ENCODE data around the gene CGB3.

The CGB3 gene

DNA sequence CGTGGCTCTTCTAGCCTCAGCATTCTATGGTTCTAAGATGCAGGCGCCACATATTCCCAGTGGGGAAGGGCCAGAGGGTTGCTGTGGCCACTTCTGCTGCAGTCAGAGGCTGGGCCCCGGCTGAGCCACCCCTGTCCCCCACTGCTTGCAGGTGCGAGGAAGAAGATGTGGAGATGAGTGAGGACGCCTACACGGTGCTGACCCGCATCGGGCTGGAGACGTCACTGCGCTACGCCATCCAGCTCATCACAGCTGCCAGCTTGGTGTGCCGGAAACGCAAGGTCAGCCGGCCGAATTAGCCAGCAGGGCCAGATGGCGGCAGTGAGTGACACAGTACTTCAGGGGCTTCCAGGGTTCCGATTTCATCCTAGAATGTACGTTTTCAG is 9.3 kb downstream of the CGB3 start:
- no peak for DNase-seq

DNA sequence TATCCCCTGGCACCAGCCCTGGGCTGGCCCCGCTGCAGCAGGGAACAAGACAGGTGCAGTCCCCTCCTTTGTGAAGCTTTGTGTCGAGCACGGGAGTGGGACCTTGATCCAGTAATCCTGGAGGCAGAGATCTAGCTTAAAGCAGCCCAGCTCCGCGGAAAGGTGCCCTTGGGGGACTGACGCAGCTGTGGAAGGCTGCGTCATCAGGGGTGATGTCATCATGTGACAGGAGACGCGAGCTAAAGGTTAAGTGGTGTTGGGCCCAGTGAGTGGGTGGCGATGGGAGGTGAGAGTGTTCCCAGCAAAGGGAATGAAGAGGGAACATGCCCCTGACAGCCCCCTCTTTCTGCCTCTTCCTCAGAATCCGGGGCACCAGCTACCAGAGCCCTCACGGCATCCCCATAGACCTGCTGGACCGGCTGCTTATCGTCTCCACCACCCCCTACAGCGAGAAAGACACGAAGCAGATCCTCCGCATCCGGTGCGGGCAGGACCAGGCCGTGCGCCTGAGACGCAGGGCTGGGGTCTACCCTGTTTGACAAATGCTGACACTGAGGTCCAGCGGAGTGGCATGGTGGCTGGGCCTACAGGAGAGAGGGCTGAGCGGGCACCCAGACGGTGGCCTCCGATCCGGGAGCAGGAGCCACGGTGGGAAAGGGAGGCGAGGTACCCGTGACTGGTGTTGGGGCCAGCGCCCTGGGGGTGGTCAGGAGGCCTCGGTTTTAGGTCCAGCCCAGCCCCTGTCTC is 9.8 kb downstream of the CGB3 start:
- no peak for DNase-seq

DNA sequence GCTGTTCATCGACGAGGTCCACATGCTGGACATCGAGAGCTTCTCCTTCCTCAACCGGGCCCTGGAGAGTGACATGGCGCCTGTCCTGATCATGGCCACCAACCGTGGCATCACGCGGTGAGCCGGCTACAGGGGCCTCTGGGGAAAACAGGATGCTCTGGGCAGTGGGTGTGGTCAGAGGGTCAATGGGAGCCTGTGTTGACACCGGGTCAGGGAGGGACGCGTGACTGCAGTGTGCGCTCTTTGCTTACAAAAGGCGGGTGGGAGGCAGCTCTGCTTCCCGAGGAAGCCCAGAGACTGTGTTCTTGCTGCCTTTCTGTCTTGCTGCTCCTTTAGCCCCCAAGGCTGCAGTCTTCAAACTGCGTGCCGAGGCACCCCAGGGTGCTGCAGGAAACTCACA is 12.9 kb downstream of the CGB3 start:
- DNase-seq, result no peak

DNA sequence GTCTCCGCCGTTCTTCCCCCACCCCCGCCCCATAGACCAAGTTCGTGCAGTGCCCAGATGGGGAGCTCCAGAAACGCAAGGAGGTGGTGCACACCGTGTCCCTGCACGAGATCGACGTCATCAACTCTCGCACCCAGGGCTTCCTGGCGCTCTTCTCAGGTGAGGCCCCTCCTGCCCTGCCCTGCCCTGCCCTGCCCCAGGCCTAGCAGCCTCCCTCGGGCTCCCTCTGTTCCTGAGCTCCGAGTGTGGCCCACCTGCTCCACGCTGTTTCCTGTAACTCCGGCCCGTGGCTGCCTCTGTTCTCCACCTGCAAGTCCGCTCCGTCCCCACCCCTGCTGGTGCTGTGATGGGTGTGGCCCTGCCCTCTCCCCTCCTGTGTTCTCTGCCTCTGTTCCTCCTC is 13.7 kb downstream of the CGB3 start:
- no peak for DNase-seq

DNA sequence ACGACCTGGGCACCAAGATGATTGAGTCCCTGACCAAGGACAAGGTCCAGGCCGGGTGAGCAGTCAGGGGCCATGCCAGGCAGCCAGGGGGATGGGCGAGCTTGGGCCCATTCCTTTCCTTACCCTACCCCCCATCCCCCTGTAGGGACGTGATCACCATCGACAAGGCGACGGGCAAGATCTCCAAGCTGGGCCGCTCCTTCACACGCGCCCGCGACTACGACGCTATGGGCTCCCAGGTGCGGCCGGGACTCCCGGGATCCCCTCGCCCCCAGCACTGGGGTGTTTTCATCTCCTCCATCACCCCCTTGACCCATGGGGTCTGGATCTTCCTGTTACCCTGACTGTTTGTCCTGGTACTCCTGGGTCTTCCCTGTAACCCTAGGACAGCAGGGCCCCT is 14.3 kb downstream of the CGB3 start:
- DNase-seq, result no peak

DNA sequence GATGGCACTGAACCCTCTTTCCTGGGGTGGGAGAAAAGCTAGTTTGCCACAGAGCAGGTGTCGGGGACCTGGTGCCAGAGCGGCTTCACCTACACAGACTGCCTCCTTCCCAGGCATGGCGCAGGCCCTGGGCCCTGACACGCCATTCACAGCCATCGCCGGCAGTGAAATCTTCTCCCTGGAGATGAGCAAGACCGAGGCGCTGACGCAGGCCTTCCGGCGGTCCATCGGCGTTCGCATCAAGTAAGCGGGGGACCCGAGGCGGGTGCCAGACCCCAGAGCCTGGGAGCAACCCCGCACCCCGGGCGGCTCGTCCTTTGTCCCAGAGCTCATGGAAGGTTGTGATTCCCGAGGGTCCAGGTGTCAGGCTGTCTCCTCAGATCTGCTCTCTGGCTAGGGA is 17.2 kb downstream of the CGB3 start:
- no peak for DNase-seq

DNA sequence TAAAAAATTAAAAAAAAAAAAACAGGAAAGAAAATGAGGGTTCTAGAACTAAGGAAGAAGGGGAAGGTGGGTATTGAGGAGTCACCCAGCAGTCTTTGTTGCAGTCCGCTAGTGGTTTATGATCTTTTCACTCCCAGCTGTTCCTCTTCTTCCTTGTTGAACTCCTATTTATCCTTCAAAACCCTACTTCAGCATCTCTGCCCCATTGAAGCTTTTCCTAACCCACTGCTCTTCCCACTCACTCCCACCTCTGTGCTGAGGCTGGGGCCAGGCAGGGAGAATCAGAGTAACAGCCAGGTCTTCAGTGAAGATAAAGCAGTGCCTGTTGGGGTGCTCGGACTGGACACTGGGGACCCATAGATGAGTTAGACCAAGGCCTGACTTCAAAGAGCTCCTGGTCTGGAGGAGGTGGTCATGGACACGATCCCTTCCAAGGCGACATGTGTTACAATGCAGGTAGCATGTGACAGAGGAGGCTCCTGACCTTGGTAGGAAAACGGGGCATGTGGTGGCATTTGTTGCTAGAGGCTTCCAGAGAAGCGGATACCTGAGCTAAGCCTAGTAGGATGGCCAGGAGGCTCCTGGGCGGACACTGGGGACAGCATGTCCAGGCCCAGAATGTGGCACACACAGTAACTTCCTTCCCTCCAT is 19.0 kb downstream of the CGB3 start:
- no peak for DNase-seq

DNA sequence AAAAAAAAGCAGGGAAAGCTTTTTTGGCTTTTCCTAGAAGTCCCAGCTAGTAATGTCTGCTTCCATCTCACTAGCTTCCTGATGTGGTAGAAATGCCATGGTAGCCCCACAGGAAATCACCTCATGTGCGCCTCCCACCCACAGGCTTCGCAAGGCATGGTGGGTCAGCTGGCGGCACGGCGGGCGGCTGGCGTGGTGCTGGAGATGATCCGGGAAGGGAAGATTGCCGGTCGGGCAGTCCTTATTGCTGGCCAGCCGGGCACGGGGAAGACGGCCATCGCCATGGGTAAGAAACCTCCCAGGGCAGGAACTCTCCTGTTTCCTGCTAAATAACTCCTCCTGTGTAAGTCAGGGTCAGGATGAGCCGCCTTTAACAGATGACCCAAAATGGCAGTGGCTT is 20.0 kb downstream of the CGB3 start:
- DNase-seq, result no peak

DNA sequence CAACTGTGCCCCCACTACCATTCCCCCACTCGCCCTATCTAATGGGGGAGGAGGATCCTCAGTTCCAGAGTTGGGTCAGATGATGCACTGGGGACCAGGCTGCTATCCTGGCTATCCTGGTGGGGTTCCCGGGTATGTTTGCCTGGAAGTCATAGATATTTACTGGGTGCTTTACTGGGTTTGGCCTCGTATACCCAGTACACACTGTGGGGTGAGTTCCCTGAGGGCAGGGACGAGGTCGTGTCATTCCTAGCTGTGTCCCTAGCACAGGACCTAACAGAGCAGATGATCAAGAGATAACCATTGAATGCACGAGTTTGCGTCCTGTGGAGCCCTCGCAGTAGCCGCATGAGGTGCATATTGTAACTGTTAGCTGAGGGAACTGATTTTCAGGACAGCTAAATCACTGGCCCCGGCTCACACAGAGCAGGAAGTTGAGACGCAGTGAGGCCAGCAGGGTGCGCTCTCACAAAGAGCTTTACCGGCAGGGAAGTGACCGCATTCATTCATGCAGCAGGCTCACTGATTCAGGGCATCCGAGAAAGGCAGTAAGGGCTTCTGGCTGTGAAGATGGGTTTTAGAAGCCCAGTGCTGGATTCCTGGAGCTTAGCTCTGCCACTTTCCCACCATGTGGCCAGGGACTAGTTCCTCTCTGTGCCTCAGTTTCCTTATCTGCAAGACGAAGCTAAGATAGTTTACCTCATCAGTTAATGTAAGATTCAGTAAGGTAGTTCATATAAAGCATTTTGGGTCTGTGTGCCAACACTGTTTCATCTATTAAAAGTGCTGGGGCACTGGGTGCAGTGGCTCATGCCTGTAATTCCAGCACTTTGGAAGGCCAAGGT is 24.4 kb downstream of the CGB3 start:
- DNase-seq, result peak; percentile 71 to 76

DNA sequence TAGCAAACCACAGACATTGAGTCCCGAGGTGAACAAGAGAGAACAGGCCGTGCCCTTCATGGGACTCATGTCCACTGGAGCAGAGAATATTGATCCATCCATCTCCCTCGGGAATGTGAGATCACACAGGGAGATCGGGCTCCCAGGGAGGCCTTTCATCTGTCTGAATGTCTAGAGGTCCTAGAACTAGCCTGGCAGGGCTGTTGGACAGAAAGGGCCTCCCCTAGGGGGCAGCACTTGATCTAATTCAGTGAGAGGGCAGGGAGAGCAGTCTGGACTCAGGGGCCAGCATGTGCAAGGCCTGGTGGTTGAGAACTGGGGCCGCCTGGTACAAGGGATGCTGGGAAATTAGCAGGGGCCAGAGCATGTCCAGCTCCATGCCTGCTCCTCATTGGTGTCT is 26.2 kb downstream of the CGB3 start:
- peak; percentile 69 to 70 for DNase-seq

DNA sequence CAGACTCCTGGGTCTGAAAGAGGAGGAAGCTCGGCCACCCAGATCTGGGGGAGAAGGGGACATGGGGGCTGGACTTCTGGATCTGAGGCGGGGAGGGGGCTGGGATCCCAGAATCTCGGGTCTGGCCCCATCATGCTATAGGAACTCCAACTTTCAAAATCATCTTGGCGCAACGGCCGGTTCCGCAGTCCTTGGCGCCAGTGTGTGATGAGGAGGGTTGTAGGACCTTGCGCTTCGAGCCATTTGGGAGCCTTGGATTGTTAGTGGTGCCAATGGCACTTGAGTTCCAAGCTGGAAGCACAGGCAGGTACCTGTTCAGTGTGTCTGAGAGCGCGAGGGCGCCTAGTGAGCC is 30.1 kb downstream of the CGB3 start:
- DNase-seq, result no peak

DNA sequence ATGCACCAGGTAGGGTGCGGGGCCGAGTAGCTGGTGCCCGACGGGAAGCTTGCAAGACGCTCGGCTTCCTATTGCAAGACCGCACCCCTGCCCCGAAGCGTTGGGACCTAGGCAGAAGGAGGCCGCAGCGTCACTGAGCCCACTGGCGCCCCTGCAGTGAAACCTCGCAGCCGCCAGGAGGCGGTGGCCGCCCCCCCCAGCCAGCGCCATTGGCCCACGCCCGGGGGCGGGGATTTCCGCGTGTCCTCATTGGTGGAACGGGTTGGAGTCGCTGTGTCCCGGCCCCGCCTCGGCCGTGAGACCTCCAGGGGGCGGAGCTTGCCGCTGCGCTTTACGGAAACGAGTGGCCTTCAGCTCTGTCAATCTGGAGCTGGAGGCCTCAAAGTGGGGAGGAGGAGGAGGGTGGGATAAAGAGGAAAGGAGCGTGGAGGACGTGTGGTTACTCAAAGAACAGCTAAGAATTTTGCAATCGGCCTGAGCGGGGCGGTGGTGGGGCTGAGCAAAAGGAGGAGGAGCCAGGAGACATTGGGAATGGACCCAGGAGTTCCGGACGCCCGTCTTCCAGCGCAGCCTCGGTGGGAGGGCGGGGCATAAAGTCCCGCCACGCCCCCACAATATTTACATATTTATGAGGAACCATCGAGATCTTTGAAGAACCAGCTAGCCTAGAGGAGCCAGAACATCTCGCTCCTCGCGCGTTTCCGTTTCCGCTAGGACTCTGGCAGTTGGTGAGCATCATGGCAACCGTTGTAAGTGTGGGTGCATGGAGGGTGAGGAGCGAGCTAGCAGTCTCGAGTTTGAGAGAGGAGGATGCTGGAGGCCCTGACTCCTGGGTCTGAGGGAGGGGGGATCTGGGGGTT is 30.7 kb downstream of the CGB3 start, which contains the start of the genes GYS1 and RUVBL2:
Gene GYS1, minus strand, starts transcription at position 135 of the 860 bp plus-strand sequence. CDS start 197 bp downstream, outside the sequence.
Gene RUVBL2, plus strand, starts transcription at position 713 of the 860 bp plus-strand sequence. Its CDS starts 25 bp downstream, at position 738.
- peak; percentile 100 for DNase-seq

DNA sequence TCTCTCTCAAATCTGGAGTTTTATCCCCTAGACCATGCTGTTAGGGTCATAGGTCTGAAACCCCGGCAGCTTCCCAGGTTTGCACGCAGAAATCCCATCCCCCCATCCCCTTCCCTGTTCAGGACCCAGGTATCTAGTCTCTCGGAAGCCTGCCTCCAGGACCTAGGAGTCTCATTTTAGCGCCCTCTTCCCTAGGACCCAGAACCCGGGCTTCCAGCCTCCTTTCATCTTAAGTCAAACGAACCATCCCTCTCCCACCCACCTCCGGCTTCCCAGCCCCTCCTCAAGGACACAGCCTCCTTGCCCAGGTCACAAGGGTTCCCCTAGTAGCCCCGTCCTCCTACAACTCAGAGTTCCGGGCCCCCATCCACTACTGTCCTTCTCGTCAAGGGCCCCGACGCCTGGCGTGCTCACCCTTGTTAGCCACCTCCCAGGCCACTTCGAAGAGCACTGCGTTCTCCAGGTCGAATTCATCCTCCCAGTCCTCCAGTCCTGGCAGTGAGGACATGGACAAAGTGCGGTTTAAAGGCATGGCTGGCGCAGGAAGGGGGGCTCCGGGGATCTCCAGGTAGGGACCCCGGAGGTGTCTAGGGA is 31.5 kb downstream of the CGB3 start:
- DNase-seq, result peak in 1 of 2 donors; percentile 24

DNA sequence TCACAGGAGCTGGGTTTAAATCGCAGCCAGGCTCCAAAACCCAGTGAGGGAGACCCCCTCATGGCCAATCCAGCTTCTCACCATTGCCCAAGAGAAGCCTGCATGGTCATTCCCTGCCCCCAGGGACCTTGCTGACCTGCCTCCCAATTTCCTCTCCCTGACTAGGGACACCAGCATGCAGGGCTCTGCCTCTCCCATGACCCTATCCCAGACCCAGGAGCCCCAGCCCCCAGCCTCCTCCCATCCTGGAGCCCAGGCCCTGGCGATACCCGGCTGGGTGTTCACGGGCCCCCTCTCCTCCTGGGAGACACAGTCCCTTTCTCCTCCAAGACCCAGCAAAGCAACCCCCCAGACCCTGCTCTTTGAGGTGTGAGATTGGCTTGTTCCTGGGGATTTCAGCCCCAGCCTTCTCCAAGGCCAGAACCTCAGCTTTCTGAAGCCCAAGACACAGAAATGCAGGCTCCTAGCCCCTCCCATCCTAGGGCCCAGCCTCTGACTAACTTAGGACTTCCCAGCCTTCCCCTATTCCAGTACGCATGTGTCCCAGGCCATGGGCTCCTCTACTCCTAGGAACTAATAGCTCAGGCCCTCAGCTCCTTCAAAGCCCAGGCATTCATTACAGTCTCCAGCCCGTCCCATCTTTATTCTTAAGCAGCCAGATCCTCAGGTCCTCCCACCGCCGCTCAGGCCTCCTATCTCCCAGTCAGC is 32.1 kb downstream of the CGB3 start:
- DNase-seq, result no peak

DNA sequence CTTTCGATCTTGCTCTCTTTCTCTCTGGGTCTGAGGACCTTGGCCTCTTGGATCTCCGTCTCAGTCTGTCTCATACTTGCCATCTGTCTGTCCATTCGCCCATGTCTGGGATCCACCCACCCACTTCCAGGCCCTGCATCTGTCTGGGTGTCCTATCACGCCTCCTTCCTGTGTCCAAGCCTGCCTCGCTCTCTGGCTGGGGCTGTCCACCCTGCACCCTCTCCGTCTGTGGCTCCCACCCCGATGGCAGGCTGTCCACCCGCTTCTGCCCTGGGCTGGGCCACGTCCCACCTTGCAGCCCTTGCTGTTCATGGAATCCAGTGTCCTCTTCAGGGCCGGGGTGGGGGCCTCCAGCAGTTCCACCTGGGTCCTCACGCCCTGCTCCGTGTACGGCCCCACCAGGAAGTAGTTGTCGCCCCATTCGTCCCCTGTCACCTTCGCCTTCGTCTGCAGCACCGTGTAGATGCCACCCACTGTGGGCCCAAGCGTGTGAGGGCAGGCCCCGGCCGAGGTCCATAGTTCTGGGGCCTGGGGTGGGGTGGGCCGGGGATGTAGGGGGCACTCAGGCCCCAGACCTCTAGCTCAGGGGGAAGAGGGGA is 33.0 kb downstream of the CGB3 start:
- no peak for DNase-seq

DNA sequence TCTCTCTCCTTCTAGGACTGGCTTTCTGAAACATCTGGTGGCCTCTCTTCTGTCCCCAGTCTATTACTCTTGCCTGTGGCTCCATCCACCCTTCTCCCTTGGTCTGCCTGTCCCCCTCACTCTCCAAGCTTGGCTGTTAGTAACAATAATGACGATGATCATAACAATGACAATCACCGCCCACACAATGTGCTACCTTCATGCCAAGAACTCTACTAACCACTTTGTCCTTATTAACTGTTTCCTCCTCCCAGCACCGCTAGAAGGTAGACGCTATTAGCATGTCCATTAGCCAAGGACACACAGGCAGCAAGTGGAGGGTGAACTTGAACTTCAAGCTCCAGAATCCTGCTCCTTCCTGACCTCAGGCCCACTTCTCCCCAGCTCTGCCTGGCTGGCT is 33.7 kb downstream of the CGB3 start:
- no peak for DNase-seq

DNA sequence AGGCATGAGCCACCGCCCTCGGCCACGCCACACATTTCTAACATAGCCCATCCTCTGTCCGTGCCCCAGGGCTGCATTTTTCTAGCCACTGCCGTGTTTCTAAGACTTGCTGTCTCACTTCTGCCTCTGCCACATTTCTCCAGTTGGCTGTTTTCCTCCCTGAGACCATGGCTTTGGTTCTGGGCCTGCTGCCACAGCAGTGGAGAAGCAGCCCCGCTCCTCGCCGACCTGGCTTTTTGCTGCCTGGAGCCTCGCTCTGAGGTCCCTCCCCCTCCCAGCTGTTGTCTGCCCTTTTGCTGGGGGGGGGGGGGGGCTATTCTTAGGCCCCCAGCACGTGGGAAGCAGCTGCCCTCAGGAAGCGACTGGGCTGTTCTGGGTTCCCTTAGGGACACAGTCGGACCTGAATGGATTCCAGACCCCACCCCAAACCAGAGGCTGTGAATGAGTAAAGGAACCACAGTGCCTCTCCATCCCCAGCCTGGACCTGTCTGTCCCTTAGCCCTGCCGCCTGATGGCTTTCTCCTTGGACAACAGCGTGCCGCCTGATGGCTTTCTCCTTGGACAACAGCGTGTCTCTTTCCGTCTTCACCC is 34.3 kb downstream of the CGB3 start:
- no peak for DNase-seq

DNA sequence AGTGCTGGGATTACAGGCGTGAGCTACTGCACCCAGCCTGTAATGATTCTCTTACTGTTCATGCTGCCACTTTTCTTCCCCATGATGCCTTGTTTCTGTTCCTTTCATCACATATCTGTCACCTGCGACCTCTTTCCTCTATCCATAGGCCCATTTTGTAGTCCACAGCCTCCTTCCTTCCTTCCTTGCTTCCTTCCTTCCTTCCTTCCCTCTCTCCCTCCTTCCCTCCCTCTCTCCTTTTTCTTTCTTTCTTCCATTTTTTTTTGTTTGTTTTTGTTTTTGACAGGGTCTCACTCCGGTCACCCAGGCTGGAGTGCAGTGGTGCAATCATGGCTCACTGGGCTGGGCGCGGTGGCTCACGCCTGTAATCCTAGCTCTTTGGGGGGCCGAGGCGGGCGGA is 35.3 kb downstream of the CGB3 start:
- DNase-seq, result no peak

DNA sequence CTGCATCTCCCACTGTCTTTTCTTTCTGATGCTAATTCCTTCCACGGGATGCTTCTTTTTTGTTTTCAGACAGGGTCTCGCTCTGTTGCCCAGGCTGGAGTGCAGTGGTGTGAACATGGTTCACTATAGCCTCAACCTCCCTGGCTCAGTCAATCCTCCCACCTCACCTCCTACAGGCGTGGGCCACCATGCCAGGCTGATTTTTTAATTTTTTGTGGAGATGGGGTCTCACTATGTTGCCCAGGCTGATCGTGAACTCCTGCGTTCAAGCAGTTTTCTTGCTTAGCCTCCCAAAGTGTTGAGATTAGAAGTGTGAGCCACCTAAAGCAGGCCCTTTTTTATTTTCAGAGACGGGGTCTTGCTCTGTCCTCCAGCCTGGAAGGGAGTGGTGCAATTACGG is 35.8 kb downstream of the CGB3 start:
- no peak for DNase-seq

DNA sequence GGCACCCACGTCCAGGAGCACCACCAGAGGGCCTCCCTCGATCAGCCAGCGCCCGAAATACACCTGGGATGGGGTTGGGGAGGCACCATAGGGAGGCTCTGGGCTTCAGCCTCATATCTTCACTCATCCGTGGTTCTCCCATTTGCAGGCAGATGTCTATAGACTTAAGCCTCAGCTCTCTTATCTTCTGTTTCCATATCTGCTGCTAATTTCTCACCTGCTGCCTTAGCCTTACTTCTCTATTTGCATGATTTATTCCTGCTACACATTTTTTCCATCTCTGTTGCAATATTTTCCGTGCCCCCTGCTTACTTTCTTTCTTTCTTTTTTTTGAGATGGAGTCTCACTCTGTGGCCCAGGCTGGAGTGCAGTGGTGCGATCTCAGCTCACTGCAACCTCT is 36.8 kb downstream of the CGB3 start:
- DNase-seq, result no peak

DNA sequence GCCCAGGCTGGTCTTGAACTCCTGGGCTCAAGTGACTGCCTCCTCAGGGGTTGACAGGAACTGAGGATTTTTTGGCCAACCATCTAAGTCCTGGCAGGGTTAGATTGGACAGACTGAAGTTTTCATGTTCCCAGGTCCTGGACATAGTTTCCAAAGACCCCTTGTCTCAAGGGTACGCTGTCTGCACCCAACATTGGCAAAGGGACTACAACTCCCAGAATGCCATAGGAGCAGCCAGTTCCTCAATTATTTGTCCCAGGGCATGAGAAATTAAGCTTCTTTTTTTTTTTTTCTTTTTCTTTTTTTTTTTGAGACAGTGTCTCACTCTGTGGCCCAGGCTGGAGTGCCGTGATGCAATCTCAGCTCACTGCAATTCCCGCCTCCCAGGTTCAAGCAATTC is 37.9 kb downstream of the CGB3 start:
- no peak for DNase-seq

All from stimulated activated CD4-positive, alpha-beta T cell treated with anti-CD3 and anti-CD28 coated beads, Interleukin-2, amount 100 ng/mL, for 24 hours (primary cell).